ENCODE measurements around the gene CACNA1C.
"Not testable (repeated sequence)": the region's sequence is repeated elsewhere in the genome, so short reads cannot be mapped to it uniquely, and the experiment has no call there.

The CACNA1C gene

GRCh38 chr12:2735432-2735831, 682.6 kb downstream of the CACNA1C start:
- no peak for DNase-seq

GRCh38 chr12:2737656-2738241, 685.0 kb downstream of the CACNA1C start:
- no peak for DNase-seq

GRCh38 chr12:2739069-2739468, 686.3 kb downstream of the CACNA1C start:
- DNase-seq = no peak

- no peak for DNase-seq
Observed at GRCh38 chr12:2739832-2740641, 687.2 kb downstream of the CACNA1C start.

GRCh38 chr12:2742037-2742436, 689.2 kb downstream of the CACNA1C start:
- not testable (repeated sequence) for DNase-seq

- DNase-seq = no peak
Observed at GRCh38 chr12:2743478-2743877, 690.7 kb downstream of the CACNA1C start.

DNA sequence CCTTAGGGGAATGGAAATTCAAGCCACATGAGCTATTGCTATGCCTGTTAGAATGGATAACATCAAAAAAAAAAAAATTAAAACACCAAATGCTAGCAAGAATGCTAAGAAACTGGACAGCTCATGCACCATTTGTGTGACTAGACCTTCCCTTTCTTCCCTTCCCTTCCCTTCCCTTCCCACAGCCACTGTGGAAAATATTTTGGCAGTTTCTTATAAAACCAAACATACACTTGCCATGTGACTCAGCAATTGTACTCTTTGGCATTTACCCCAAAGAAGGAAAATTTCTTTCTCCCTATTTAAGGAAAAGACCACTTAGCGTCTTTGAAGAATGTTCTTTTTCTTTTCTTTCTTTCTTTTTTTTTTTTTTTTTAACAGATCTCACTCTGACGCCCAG, 692.9 kb downstream of the CACNA1C start:
- no peak for DNase-seq
